Bronchial epithelial cell (primary cell): ENCODE results near the gene LTB. TPM values are rescaled to one million over a fixed set of nuclear protein-coding genes. Genes with fewer than 3 reads are reported as not detected.

Experiments used
- DNase-seq: peaks from one replicate; pipeline ENCODE4 v3.0.0-alpha.2; 2010; ENCODE audit warnings: low read depth
- FAIRE-seq: peaks from 2 replicates; lab custom pipeline; 2011; peaks lifted over from hg19 to GRCh38; lab: Jason Lieb, UNC
- H3K27me3 ChIP-seq: 2 replicates; pipeline ENCODE4 v1.5.1; 2011; ENCODE audit warnings: low read length; ENCODE audit not compliant: control insufficient read depth, insufficient read depth
- H3K36me3 ChIP-seq: 2 replicates; pipeline ENCODE4 v1.5.1; 2011; ENCODE audit warnings: low read length; ENCODE audit not compliant: control insufficient read depth, insufficient read depth
- H3K4me3 ChIP-seq: 2 replicates; pipeline ENCODE4 v1.5.1; 2011; ENCODE audit warnings: mild to moderate bottlenecking, low read depth, low read length, control low read depth
- total RNA-seq: library from RNA; depleted of rRNA; stranded (reverse); fragments of >200 nt; gene quantifications from 2 replicates; pipeline ENCODE4 v1.2.1, GENCODE V29; 2014
- TF ChIP-seq, protein P1 (sequence below): IDR thresholded peaks from 2 replicates; pipeline ENCODE4 v1.5.1; 2011; ENCODE audit warnings: mild to moderate bottlenecking, moderate library complexity, low read length, control low read depth, inconsistent platforms; ENCODE audit not compliant: insufficient read depth, severe bottlenecking

The LTB gene
- total RNA-seq, 1 donor from 2014 or later: not detected

DNA sequence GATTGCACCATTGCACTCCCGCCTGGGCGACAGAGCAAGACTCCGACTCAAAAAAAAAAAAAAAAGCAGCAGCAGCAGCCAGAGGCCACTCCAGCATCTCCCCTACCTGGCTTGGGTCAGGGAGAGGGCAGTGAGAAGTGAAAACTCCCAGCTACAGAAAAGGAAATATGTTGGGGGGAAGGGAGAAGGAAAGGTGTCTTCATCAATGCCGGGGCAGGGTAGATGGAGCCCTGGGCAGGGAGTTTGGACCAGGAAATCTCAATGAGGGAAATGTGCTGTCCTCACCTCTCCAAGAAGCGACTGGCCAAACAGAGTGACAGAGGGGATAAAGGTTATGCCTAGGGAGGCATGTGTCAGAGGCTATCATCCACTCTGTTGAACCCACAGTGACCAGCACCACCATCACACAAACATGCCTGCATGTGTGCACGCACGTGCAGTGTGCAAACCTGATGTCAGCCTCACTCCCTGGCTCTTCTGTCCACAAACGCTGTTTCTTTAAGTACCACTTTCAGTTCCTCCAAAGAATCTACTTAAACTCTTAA lies 31.9 kb upstream of the LTB start:
- Histone ChIP-seq H3K27me3 (no peaks in the 10 kb centered on the region), H3K4me3 (no peak overlapping the region), H3K36me3 (no peaks in the 10 kb centered on the region)
- FAIRE-seq: no peak
- DNase-seq: no peak
- TF ChIP-seq, protein P1, sequence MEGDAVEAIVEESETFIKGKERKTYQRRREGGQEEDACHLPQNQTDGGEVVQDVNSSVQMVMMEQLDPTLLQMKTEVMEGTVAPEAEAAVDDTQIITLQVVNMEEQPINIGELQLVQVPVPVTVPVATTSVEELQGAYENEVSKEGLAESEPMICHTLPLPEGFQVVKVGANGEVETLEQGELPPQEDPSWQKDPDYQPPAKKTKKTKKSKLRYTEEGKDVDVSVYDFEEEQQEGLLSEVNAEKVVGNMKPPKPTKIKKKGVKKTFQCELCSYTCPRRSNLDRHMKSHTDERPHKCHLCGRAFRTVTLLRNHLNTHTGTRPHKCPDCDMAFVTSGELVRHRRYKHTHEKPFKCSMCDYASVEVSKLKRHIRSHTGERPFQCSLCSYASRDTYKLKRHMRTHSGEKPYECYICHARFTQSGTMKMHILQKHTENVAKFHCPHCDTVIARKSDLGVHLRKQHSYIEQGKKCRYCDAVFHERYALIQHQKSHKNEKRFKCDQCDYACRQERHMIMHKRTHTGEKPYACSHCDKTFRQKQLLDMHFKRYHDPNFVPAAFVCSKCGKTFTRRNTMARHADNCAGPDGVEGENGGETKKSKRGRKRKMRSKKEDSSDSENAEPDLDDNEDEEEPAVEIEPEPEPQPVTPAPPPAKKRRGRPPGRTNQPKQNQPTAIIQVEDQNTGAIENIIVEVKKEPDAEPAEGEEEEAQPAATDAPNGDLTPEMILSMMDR: no peak

DNA sequence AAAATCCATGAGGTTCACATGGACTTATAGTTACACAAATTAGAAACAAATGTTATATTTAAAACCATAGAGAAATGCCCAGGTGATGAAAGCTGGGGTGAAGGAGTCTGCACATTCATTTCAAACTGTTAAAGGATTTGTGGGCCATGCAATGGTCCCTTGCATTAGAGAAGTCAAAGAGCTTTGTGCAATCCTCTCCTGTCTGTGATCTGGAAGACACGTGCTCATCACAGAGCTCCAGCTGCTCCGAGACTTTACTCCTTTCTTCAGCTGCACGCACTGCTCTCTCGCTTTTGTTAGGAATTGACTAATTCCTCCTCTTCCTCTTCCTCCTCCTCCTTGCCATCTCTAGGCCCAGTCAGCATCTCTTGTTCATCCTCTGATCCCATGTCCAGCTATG lies 28.7 kb upstream of the LTB start:
- no peak overlapping the region for H3K4me3 ChIP-seq
- H3K36me3 ChIP-seq: no peaks in the 10 kb centered on the region
- H3K27me3 ChIP-seq: no peaks in the 10 kb centered on the region
- no peak for DNase-seq
- TF ChIP-seq, protein P1: no peak
- FAIRE-seq: no peak

DNA sequence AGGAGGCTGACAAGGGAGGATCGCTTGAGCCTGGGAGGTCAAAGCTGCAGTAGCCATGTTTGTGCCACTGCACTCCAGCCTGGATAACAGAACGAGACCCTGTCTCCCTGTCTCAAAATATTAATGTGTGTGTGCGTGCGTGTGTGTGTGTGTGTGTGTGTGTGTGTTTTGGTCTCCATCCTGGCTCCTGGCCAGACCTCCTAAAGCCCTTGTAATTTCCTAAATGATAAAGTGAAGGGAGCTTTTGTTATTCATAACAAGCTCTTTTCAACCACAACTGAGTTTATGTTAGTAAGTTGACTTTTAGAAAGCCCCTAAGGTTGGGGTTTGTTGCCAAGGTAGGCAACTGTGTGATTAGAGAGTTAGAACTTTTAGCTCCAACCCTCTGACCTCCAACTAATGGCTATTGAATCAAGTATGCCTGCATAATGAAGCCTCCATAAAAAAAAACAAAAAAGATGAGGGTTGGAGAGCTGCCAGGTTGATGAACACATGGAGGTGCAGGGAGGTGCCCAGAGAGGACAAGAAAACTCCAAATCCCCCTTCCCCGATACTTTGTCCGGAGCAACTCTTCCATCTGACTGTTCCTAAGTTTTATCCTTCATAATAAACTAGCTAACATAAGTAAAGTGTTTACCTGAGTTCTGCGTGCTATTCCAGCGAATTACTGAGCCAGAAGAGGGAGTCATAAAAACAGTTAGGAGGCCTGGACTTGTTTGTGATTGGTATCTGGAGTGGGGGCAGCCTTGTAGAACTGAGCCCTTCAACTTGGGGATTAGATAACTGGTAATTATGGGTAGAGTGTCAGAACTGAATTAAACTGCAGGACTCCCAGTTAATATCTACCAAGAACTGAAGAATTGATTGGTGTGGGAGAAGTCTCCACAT lies 27.5 kb upstream of the LTB start:
- TF ChIP-seq, protein P1: no peak
- no peaks in the 10 kb centered on the region for H3K36me3 ChIP-seq
- no peaks in the 10 kb centered on the region for H3K27me3 ChIP-seq
- no peak overlapping the region for H3K4me3 ChIP-seq
- FAIRE-seq (no peak), DNase-seq (no peak)

DNA sequence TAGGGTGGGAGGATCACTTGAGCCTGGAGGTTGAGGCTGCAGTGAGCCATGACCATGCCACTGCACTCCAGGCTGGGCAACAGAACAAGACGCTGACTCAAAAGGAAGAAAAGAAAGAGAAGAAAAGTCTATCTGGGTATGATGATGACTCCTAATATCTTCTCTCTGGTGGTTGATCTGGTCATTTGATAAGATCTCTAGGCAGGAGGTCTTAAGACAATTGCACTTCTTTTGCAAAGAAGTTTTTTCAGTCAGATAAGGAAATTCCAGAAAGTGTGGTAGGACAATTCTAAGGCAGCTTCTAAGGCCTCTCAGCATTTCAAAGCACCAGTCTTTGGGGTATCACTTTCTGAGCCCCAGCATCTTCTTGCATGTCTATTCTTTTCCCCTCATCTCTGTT lies 25.1 kb upstream of the LTB start:
- no peaks in the 10 kb centered on the region for H3K27me3 ChIP-seq
- no peak overlapping the region for H3K4me3 ChIP-seq
- TF ChIP-seq, protein P1: no peak
- H3K36me3 ChIP-seq: no peaks in the 10 kb centered on the region
- no peak for FAIRE-seq
- no peak for DNase-seq

DNA sequence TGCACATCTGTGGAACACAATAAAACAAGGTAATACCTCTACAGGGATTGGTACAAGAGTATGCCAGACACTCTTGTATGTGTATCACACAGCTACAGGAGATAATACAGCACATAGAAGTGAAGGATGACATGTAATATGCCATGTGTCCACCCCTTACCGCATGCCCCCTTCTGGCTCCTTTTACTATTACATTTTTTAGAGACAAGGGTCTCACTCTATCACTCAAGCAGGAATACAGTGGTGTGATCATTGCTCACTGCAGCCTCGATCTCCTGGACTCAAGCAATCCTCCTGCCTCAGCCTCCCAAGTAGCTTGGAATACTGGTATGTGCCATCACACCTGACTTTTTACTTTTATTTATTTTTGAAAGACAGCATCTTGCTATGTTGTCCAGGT lies 14.8 kb upstream of the LTB start:
- TF ChIP-seq, protein P1: peak; percentile 16
- no peak for FAIRE-seq
- Histone ChIP-seq H3K36me3 (no peaks in the 10 kb centered on the region), H3K27me3 (no peaks in the 10 kb centered on the region), H3K4me3 (no peak overlapping the region)
- no peak for DNase-seq
